Small intestine (tissue), 7 donors: ENCODE results near the gene TLCD2. TPM values are rescaled to one million over a fixed set of nuclear protein-coding genes. Genes with fewer than 3 reads are reported as not detected.
"Not testable (repeated sequence)": the region's sequence is repeated elsewhere in the genome, so short reads cannot be mapped to it uniquely, and the experiment has no call there.

Source experiments
- DNase-seq, 2 donors: peaks; one replicate each; pipeline versions ENCODE4 v3.0.0 to v3.0.0-alpha.2; 2013
- FAIRE-seq: peaks from 2 replicates; lab custom pipeline; 2012; peaks lifted over from hg19 to GRCh38; lab: Jason Lieb, UNC
- H3K27ac ChIP-seq, 3 donors: one replicate each; pipeline ENCODE4 v1.5.1; 2013; ENCODE audit warnings: low read length in 2 of 3, mild to moderate bottlenecking in 2 of 3, control low read depth in 1 of 3, inconsistent platforms in 1 of 3, low read depth in 1 of 3, moderate library complexity in 1 of 3
- H3K27me3 ChIP-seq, 3 donors: one replicate each; pipeline ENCODE4 v1.6.1; 2013; ENCODE audit warnings: low read length in 3 of 3, inconsistent platforms in 1 of 3; ENCODE audit not compliant: control insufficient read depth in 3 of 3, insufficient read depth in 3 of 3
- H3K36me3 ChIP-seq, 3 donors: one replicate each; pipeline ENCODE4 v1.6.1; 2013; ENCODE audit warnings: low read length in 3 of 3, inconsistent platforms in 1 of 3, low read depth in 1 of 3, mild to moderate bottlenecking in 1 of 3, moderate library complexity in 1 of 3; ENCODE audit not compliant: control insufficient read depth in 3 of 3, insufficient read depth in 2 of 3
- H3K4me1 ChIP-seq, 3 donors: one replicate each; pipeline ENCODE4 v1.6.1; 2013; ENCODE audit warnings: low read length in 2 of 3, inconsistent platforms in 1 of 3, low read depth in 1 of 3, mild to moderate bottlenecking in 1 of 3, moderate library complexity in 1 of 3; ENCODE audit not compliant: control insufficient read depth in 3 of 3, insufficient read depth in 2 of 3
- H3K4me3 ChIP-seq, 3 donors: one replicate each; pipeline ENCODE4 v1.5.1; 2013; ENCODE audit warnings: low read length in 3 of 3, control low read depth in 1 of 3, inconsistent platforms in 1 of 3, low read depth in 1 of 3, mild to moderate bottlenecking in 1 of 3, moderate library complexity in 1 of 3
- H3K9me3 ChIP-seq, 2 donors: one replicate each; pipeline ENCODE4 v1.6.1; 2013; ENCODE audit warnings: low read depth in 1 of 2, low read length in 1 of 2; ENCODE audit not compliant: control insufficient read depth in 2 of 2, insufficient read depth in 1 of 2
- whole genome bisulfite sequencing, 3 donors: extraction: QIAGEN DNeasy Blood & Tissue Kit; methylation state at CpG; one replicate each; pipeline ENCODE4 v1.1.7; 2013; 5-methylcytosine and 5-hydroxymethylcytosine counted together
- polyA plus RNA-seq, 4 donors: library from polyadenylated mRNA; stranded (reverse) in 3 of 4; unstranded in 1 of 4; fragments of 200-250 nt in 3 of 4; fragments of 120-200 nt in 1 of 4; gene quantifications; one replicate each; pipeline versions ENCODE4 v1.2.1 to v1.2.3, GENCODE V29; 2013
- donor health status: healthy with polysubstance abuse.
- donor health status: control.
- donor health status: control.
- donor health status: Bipolar disorder and iron deficiency.
- donor health status: healthy.

The TLCD2 gene
- polyA plus RNA-seq, 4 donors, result 1.8 to 10.3 (median 6.5) TPM

GRCh38 chr17:1711804-1712203 is 1.6 kb upstream of the TLCD2 start:
- peaks cover 0 to 2% (median 0%) of the 10 kb centered on the region in 3 donors for H3K27me3 ChIP-seq
- H3K36me3 ChIP-seq, result peaks cover 0 to 36% (median 9%) of the 10 kb centered on the region in 3 donors
- H3K9me3 ChIP-seq, result no peaks in the 10 kb centered on the region
- H3K27ac ChIP-seq, result no peak overlapping the region
- no peak for FAIRE-seq
- peaks cover 0 to 45% (median 3%) of the 10 kb centered on the region in 3 donors for H3K4me1 ChIP-seq
- DNase-seq, result no peak
- 80 to 89% (median 87%) methylated on average over 4 of the region's 4 CpGs for WGBS, 3 donors
- H3K4me3 ChIP-seq, result no peak overlapping the region

GRCh38 chr17:1710807-1711553 is 803 bp upstream of the TLCD2 start:
- DNase-seq (peak; percentile 41 to 43), FAIRE-seq (no peak)
- H3K27me3 ChIP-seq, result peaks cover 0 to 2% (median 0%) of the 10 kb centered on the region in 3 donors
- peaks cover 0 to 36% (median 9%) of the 10 kb centered on the region in 3 donors for H3K36me3 ChIP-seq
- peaks cover 0 to 44% (median 3%) of the 10 kb centered on the region in 3 donors for H3K4me1 ChIP-seq
- peak overlapping the region; percentile 73 to 96 (median 92) for H3K27ac ChIP-seq
- H3K4me3 ChIP-seq, result peak overlapping the region in 2 of 3 donors; percentile 53 to 90
- H3K9me3 ChIP-seq, result no peaks in the 10 kb centered on the region
- 14 to 31% (median 27%) methylated on average over 14 of the region's 14 CpGs for WGBS, 3 donors

- Histone ChIP-seq H3K36me3 (peaks cover 0 to 36% (median 9%) of the 10 kb centered on the region in 3 donors), H3K27ac (peak overlapping the region in 1 of 3 donors; percentile 96), H3K4me1 (peaks cover 0 to 35% (median 3%) of the 10 kb centered on the region in 3 donors), H3K9me3 (no peaks in the 10 kb centered on the region), H3K4me3 (peak overlapping the region; percentile 53 to 90 (median 59)), H3K27me3 (peaks cover 0 to 2% (median 0%) of the 10 kb centered on the region in 3 donors)
- DNase-seq (peak; percentile 40 to 53), FAIRE-seq (no peak)
- 1 to 7% (median 5%) methylated on average over 10 to 16 of the region's 16 CpGs for WGBS, 3 donors
Observed at GRCh38 chr17:1709403-1709951, 700 bp downstream of the TLCD2 start.

GRCh38 chr17:1708791-1709346 is 1.3 kb downstream of the TLCD2 start:
- FAIRE-seq, H3K4me3 ChIP-seq, H3K27me3 ChIP-seq, DNase-seq, H3K27ac ChIP-seq, H3K9me3 ChIP-seq: not testable (repeated sequence)
- H3K4me1 ChIP-seq, result peaks cover 0 to 29% (median 3%) of the 10 kb centered on the region in 3 donors
- 88 to 89% (median 89%) methylated on average over 10 of the region's 10 CpGs for WGBS, 3 donors
- peaks cover 0 to 31% (median 9%) of the 10 kb centered on the region in 3 donors for H3K36me3 ChIP-seq

- H3K27ac ChIP-seq, result no peak overlapping the region
- H3K9me3 ChIP-seq, result no peaks in the 10 kb centered on the region
- no peak overlapping the region for H3K4me3 ChIP-seq
- WGBS, 3 donors, result 87 to 92% (median 90%) methylated on average over 5 of the region's 5 CpGs
- H3K4me1 ChIP-seq, result peaks cover 0 to 18% (median 3%) of the 10 kb centered on the region in 3 donors
- no peak for DNase-seq
- FAIRE-seq, result no peak
- peaks cover 0 to 2% (median 0%) of the 10 kb centered on the region in 3 donors for H3K27me3 ChIP-seq
- peaks cover 0 to 14% (median 4%) of the 10 kb centered on the region in 3 donors for H3K36me3 ChIP-seq
Observed at GRCh38 chr17:1707107-1707506, 3.1 kb downstream of the TLCD2 start.

- FAIRE-seq, result no peak
Observed at GRCh38 chr17:1705004-1705403, 5.2 kb downstream of the TLCD2 start.

GRCh38 chr17:1703063-1703462 is 7.1 kb downstream of the TLCD2 start:
- Histone ChIP-seq H3K9me3 (no peaks in the 10 kb centered on the region), H3K27ac (no peak overlapping the region), H3K27me3 (no peaks in the 10 kb centered on the region), H3K36me3 (peaks cover 0 to 6% (median 3%) of the 10 kb centered on the region in 3 donors), H3K4me1 (peaks cover 0 to 2% (median 0%) of the 10 kb centered on the region in 3 donors), H3K4me3 (no peak overlapping the region)
- DNase-seq, result no peak
- FAIRE-seq, result no peak
- 51 to 70% (median 65%) methylated on average over 4 of the region's 4 CpGs for WGBS, 3 donors

More at GRCh38 chr17:1705004-1705403, 5.2 kb downstream of the TLCD2 start:
- Histone ChIP-seq H3K4me3 (no peak overlapping the region), H3K4me1 (peaks cover 0 to 10% (median 0%) of the 10 kb centered on the region in 3 donors), H3K9me3 (no peaks in the 10 kb centered on the region), H3K27ac (no peak overlapping the region), H3K36me3 (peaks cover 0 to 8% (median 4%) of the 10 kb centered on the region in 3 donors), H3K27me3 (peaks cover 0 to 2% (median 0%) of the 10 kb centered on the region in 3 donors)
- no peak for DNase-seq
- 77 to 91% (median 84%) methylated on average over 7 of the region's 7 CpGs for WGBS, 3 donors

GRCh38 chr17:1699891-1700290 is 10.3 kb downstream of the TLCD2 start:
- not testable (repeated sequence) for H3K27ac ChIP-seq, H3K27me3 ChIP-seq, H3K4me1 ChIP-seq, H3K9me3 ChIP-seq, FAIRE-seq, H3K4me3 ChIP-seq, DNase-seq, H3K36me3 ChIP-seq
- 78 to 87% (median 84%) methylated on average over 5 of the region's 5 CpGs for WGBS, 3 donors
